ENCODE data around the gene PDX1.

GRCh38 chr13:27918041-27918917 is 1.5 kb upstream of the PDX1 start:
- TF ChIP-seq, protein P1, sequence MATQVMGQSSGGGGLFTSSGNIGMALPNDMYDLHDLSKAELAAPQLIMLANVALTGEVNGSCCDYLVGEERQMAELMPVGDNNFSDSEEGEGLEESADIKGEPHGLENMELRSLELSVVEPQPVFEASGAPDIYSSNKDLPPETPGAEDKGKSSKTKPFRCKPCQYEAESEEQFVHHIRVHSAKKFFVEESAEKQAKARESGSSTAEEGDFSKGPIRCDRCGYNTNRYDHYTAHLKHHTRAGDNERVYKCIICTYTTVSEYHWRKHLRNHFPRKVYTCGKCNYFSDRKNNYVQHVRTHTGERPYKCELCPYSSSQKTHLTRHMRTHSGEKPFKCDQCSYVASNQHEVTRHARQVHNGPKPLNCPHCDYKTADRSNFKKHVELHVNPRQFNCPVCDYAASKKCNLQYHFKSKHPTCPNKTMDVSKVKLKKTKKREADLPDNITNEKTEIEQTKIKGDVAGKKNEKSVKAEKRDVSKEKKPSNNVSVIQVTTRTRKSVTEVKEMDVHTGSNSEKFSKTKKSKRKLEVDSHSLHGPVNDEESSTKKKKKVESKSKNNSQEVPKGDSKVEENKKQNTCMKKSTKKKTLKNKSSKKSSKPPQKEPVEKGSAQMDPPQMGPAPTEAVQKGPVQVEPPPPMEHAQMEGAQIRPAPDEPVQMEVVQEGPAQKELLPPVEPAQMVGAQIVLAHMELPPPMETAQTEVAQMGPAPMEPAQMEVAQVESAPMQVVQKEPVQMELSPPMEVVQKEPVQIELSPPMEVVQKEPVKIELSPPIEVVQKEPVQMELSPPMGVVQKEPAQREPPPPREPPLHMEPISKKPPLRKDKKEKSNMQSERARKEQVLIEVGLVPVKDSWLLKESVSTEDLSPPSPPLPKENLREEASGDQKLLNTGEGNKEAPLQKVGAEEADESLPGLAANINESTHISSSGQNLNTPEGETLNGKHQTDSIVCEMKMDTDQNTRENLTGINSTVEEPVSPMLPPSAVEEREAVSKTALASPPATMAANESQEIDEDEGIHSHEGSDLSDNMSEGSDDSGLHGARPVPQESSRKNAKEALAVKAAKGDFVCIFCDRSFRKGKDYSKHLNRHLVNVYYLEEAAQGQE (IDR thresholded peaks at IDR 0.05; ENCODE audit: borderline replicate concordance), result no peak
- TF ChIP-seq CTCF (IDR thresholded peaks at IDR 0.05; ENCODE audit: poor library complexity, severe bottlenecking), result no peak
- no peak for TF ChIP-seq POLR2AphosphoS5 (IDR thresholded peaks at IDR 0.05)
- TF ChIP-seq EZH2 (IDR thresholded peaks at IDR 0.05; ENCODE audit: borderline replicate concordance, insufficient read depth, low read length, poor library complexity, severe bottlenecking), result peak; percentile 18
- TF ChIP-seq EP300 (conservative IDR thresholded peaks at IDR 0.05; ENCODE audit: poor library complexity, severe bottlenecking), result no peak
- no peak for TF ChIP-seq SMC3 (conservative IDR thresholded peaks at IDR 0.05; ENCODE audit: poor library complexity)
- TF ChIP-seq RAD21 (conservative IDR thresholded peaks at IDR 0.05), result no peak
